Hypothalamus (tissue), 51 donors: ENCODE measurements around the gene ERC2.
"Not testable (repeated sequence)": the region's sequence is repeated elsewhere in the genome, so short reads cannot be mapped to it uniquely, and the experiment has no call there.

Experiments used
- DNase-seq, 51 donors: peaks; one replicate each; lab custom pipeline; 2025; lab: John Stamatoyannopoulos, UW

The ERC2 gene

GRCh38 chr3:56087451-56088053 lies 380.7 kb downstream of the ERC2 start:
- DNase-seq: no peak

DNA sequence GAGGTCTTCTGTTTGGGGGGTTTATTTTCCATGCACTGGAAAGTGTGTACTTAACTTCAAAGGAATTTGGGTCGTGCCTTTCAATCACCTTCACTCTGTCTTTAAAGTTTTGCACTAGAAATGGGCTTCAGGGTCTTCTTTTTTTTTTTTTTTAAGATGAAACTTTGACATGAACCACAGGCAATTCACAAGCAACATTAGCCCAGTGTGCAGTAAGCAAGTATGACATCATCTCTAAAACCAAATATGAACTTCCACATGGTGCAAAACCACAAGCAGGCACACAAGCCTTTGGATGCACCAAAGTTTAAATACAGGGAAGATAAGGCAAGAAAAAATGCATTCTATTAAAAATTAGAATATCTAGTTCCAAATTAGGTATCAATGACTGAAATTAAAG lies 381.9 kb downstream of the ERC2 start:
- DNase-seq: no peak

- DNase-seq: no peak
These were observed 387.0 kb downstream of the ERC2 start for GRCh38 chr3:56081246-56081645.

- DNase-seq: no peak
These were observed 391.5 kb downstream of the ERC2 start for GRCh38 chr3:56076746-56077145.

GRCh38 chr3:56075089-56075488 lies 393.2 kb downstream of the ERC2 start:
- no peak for DNase-seq

- no peak for DNase-seq
These were observed 398.5 kb downstream of the ERC2 start for GRCh38 chr3:56069766-56070165.

- DNase-seq: not testable (repeated sequence)
These were observed 401.9 kb downstream of the ERC2 start for GRCh38 chr3:56066405-56066804.

DNA sequence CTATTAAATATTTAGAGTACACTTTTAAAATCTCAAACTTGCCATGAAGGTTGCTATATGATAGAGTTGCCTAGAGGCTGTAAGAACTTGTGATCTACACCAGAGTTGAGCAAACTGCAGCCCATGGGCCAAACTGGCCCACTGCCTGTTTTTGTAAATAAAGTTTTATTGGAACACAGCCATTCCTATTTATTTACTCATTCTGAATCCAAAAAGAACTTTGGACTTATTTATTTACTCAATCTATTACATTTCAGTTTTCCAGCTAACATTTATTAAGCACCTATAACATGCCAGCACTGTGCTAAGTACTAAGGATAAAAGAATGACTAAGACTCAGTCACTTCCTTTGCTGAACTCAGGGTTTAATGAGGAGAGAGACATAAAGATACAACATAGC lies 403.6 kb downstream of the ERC2 start:
- DNase-seq: no peak

DNA sequence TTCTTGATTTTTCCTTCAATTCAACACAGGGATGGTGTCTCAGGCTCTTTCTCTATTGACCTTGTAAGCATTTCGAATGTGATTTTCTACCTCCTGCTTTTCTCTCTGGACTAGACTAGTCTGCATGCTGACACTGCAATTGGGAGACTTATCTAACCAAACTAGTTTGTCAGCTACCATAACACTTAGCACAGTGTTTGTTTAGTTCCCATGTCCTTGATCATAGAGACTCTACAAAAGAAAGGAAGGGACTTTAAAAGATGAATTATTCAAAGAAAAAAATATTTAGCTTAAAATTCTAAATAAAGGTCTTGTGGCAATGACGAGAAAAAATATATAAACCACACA lies 407.0 kb downstream of the ERC2 start:
- no peak for DNase-seq

DNA sequence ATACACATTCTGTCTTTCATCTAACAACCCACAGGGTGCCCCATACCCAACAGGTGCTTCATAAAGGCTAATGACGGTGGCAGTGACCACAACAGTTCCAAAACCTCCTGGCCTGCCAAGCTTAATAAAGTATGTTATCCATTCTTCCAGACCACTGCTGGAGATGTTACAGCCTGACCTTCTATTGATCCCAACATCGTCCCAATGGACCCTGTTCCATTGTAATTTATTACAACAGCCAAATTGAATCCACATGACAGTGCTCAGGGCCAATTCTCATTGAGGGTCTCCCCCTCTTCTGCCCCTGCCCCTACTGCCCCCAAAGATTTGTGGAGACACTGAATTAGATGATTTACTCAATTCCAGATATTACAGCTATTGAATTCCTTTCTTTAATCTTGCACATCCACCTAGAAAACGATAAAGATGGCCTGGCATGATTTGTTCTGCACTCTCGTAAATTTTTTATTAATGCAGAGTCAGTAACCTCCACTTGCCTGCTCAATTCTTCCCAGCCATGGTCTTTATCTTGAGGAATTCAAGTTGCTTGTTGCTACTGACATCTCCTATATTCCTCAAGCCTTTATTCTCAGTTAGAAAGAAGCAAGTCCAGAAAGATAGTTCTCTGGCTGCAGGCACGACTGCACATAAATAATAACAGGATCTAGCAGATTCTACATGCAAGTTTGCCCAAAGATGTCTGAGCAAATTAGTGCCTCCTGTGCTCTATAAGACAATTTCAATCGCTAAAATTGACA lies 407.6 kb downstream of the ERC2 start:
- DNase-seq: no peak

DNA sequence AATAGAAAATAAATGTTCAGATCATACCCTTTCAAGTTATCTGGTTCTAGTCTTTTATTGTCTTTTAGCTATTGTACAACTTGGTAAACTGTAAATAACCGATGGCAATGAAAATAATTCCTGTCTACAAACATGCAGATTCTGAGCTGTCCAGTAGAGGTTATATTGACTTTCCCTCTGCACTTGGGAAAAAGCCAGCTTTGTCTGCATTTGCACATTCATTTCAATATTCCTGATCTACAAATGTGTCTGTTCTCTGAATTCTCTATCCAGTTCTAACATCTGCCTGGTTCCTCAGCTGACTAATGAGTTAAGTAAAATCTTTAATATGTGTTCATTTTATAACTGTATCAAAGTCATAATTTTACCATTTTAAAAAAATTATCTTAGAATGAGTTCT lies 408.5 kb downstream of the ERC2 start:
- DNase-seq: no peak

DNA sequence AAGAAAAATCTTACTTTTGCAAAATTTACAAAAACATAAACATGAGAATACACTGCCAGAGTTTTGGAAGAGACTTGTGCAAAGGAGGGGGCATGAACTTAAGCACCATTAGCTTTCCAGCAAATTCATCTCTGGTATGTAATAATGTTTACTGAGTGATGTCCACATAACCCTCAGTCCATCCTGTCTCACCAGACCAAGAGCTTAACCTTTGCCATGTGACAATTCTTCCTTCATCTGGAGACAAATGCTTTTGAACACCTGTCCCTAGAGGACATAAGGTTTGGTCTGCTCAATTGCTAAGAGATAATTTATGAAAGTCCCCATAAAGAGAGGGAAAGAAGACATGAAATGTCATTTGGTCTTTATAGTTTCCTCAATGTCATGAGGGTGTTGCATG lies 412.3 kb downstream of the ERC2 start:
- no peak for DNase-seq

DNA sequence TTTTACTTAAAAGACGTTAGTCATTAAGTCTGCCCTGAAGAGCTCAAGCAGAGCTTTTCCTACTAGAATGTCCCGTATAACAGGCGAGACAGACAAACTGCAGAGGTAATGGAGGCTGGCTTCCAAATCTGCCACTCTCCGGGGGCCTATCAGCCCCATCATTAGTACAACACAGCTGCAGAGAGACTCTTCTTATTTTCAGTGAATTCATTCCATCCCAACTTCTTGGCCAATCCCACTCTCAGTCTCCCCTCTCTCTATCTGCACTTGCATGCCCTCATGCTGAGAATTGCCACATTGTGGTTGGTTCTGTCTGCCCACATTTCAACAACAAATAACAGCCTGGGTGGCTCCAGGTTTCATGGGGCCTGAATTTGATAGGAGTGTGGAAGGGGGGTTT lies 412.7 kb downstream of the ERC2 start:
- DNase-seq: no peak

GRCh38 chr3:56054844-56055243 lies 413.4 kb downstream of the ERC2 start:
- no peak for DNase-seq

DNA sequence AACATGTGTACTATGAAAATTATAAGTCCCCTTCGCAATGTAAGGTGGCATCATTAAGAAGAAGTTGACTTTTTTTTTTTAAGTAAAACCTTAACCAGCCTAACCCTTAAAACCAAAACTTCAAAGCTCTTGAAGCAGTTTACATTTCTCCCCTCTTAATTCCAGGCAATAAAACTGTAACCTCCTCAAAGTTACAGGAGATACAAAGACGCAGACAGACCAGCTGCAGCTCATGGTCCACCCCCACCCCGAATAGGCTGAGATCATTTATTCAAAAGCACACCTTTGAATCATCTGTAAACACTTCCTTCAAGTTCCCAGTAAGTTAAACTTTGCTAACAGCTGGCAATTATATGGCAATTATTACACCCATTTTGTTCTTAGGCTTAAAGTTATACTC lies 414.5 kb downstream of the ERC2 start:
- DNase-seq: no peak

DNA sequence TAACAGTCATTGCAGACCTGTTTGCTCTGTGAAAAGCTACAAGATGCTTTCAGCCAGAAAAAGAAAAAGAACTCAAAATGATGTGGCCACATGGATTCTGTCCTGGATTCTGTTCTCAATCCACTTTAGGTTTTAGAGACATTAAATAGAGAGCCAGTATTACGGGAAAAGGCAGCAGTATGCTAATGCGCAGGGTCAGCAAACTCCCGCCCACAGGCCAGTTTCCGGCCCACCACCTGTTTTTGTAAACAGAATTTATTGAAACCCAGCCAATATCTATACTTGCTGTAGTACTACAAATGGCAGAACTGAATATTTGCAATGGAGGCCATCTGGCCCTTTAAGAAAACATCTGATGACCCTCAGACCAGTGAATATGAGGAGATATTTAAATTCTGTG lies 416.1 kb downstream of the ERC2 start:
- no peak for DNase-seq

DNA sequence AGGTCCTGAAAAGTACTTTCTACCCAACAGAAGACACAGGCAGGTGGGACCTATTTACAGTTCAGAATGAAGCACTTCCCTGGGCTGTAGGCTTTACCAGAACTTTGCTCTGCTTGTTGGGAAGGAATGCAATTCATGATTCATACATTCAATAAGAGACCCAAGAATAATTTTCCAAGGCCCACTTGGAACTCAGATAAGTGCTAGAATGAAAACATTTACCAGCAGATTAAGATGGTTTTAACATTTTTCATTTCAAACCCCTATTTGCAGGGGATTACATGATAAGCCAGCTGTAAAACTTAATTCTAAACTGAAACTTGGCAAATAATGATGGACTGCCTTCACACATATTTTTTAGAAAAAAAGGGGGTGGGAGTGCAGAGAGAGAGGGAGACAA lies 417.2 kb downstream of the ERC2 start:
- no peak for DNase-seq

GRCh38 chr3:56048946-56049345 lies 419.3 kb downstream of the ERC2 start:
- no peak for DNase-seq

GRCh38 chr3:56048331-56048730 lies 419.9 kb downstream of the ERC2 start:
- DNase-seq: no peak

DNA sequence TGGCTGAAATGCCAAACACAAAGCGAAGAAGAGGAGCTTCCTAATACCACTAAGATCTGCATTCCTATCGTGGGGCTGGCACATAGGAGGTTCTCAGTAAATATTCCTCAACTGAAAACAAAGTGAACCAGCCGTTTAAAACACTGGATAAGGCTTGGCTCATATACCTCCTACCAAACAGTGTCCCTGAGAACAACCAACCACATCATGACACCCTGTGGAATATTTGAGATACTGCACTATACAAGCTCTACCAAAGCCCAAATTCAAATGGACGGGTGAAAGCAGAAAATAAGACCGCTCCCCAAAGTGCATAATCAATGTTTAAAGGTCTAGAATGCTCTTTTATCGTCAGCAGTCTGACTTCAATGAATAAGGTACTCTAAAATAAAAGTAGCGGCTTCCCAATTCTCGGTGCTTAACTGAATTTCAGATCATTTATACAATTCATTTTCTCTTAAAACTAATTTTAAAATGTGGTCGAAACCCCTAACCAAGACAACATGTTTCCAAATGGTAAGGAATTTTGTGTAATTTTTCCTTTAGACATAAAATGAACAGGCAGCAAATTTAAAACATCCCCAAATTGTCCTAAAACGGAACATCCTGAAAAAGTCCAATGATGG lies 425.8 kb downstream of the ERC2 start:
- peak in 4 of 51 donors; percentile 1 to 42 (median 2) for DNase-seq

- no peak for DNase-seq
These were observed 442.9 kb downstream of the ERC2 start for GRCh38 chr3:56025326-56025725.

DNA sequence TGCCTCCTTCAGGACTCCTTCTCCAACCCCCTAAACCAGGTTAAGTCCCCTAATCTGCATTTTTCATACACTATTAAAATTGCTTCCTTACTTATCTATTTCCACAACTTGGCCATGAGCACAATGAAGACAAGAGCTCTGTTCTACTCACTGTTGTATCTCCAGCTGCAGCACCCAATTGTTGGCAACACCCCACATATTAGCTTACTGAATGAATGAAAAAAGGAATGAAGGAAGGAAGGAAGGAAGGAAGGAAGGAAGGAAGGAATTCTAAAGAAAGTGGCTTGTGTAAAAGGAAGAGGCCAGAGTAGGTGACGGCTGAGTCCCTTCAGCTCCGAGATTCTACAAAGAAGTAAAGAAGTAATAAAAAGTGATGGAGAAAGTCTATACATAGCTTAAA lies 444.7 kb downstream of the ERC2 start:
- DNase-seq: no peak
